ENCODE results near the gene CCDC51.
"Not testable (repeated sequence)": the region's sequence is repeated elsewhere in the genome, so short reads cannot be mapped to it uniquely, and the experiment has no call there.

Gene CCDC51

DNA sequence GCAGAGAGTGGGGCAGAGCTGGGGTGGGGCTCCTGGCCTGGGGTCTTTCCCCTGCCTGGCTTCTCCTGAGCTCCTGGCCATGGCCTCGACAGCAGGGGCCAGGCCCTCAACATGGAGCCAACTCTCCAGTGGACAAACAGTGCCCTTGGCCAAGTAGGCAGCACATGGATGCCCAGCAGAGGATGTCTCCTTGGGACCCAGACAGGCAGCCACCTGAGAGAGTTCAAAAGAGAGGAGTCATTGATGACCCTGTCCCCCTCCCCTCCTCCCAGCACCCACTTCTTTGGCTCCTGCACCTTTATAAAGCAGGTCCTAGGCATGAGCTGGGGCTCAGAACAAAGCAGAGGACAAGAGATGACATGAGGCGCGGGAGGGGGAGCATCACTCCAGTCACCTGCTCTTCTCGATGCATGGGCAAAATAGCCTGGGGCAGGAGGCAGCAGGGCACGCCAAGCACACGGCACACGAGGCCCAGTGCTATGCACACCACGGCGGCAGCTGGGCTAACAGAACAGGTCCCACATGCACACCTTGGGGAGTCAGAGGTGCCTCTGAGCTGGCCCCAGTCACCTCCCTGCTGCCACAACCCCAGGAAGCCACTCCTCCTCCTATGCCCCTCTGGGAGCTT is 36.6 kb upstream of the CCDC51 start:
- no peak for DNase-seq (ENCODE audit: low read depth)
- in situ Hi-C loops (cut with HindIII; ENCODE audit: low sequenced_read_pairs): no loop called here
- no peak overlapping the region for H3K4me3 ChIP-seq (ENCODE audit: low read depth, low read length)
- TF ChIP-seq CTCF (IDR thresholded peaks at IDR 0.05; ENCODE audit: low read depth, low read length, missing control alignments): no peak

- DNase-seq (ENCODE audit: low read depth): no peak
- in situ Hi-C loops (cut with HindIII; ENCODE audit: low sequenced_read_pairs): no loop called here
- no peak overlapping the region for H3K4me3 ChIP-seq (ENCODE audit: low read depth, low read length)
- TF ChIP-seq CTCF (IDR thresholded peaks at IDR 0.05; ENCODE audit: low read depth, low read length, missing control alignments): no peak
Observed at GRCh38 chr3:48475188-48475587, 35.3 kb upstream of the CCDC51 start.

DNA sequence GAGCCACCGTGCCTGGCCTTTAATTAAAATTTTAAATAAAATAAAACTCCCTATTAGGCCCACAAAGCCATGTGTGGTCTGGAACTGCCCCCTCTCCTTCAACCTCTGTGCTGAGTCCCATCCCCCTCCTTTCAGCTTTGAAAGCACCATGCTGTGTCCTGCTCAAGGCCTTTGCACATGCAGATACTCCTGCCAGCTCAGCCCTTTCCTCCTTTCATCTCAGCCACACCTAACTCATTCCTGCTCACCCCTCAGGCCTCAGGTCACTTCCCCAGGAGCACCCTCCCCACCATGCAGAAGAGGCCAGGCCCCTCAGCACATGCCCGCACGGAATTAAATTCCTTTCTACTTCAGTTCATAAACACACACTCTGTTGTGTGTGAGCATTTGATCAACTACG is 34.7 kb upstream of the CCDC51 start:
- TF ChIP-seq CTCF (IDR thresholded peaks at IDR 0.05; ENCODE audit: low read depth, low read length, missing control alignments): no peak
- in situ Hi-C loops (cut with HindIII; ENCODE audit: low sequenced_read_pairs): loop anchor here (5.0 kb wide), 1 partner anchor 33 kb away; no protein-coding TSS in a partner anchor
- no peak for DNase-seq (ENCODE audit: low read depth)
- no peak overlapping the region for H3K4me3 ChIP-seq (ENCODE audit: low read depth, low read length)

GRCh38 chr3:48474031-48474430 is 34.1 kb upstream of the CCDC51 start:
- not testable (repeated sequence) for H3K4me3 ChIP-seq (ENCODE audit: low read depth, low read length); DNase-seq (ENCODE audit: low read depth)
- in situ Hi-C loops (cut with HindIII; ENCODE audit: low sequenced_read_pairs): loop anchor here (5.0 kb wide), 1 partner anchor 33 kb away; no protein-coding TSS in a partner anchor

- DNase-seq (ENCODE audit: low read depth): no peak
- TF ChIP-seq CTCF (IDR thresholded peaks at IDR 0.05; ENCODE audit: low read depth, low read length, missing control alignments): no peak
- in situ Hi-C loops (cut with HindIII; ENCODE audit: low sequenced_read_pairs): loop anchor here (5.0 kb wide), 1 partner anchor 34 kb away; no protein-coding TSS in a partner anchor
- H3K4me3 ChIP-seq (ENCODE audit: low read depth, low read length): no peak overlapping the region
Observed at GRCh38 chr3:48473617-48473952, 33.7 kb upstream of the CCDC51 start.

DNA sequence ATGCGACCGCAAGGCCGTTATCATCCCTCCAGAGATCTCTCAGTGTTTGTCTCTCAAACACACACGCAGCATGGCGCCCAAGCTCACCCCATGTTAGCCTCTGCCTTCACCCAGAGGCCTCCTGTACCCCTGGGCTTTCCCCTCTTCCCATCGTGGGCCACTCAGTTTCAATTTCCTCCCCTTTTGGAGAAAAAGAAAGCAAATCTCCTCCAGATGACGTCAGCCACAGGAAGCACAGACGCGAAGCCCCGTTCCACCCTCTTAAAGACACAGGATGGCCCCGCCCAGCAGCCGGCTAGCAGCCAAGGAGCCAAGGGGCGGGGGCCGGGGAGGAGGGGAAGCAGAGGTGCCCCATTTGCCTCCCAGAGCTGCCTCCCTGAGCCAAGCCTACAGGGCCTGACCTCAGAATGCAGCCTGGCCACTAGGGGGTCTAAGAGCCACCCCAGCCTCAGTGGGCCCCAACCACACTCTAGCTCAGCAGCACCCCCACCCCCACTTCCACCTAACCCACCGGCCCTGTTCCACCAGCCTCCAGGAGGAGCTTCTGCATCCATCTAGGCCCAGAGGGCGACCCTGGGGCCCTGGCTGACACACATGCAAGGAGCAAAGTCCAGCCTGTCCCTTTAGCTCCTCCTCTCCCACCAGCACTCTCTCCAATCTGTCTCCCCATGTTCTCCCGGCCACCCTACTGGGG is 33.2 kb upstream of the CCDC51 start:
- DNase-seq (ENCODE audit: low read depth): peak; percentile 75
- in situ Hi-C loops (cut with HindIII; ENCODE audit: low sequenced_read_pairs): loop anchor here (5.0 kb wide), 1 partner anchor 34 kb away; no protein-coding TSS in a partner anchor
- H3K4me3 ChIP-seq (ENCODE audit: low read depth, low read length): peak overlapping the region; percentile 64
- TF ChIP-seq CTCF (IDR thresholded peaks at IDR 0.05; ENCODE audit: low read depth, low read length, missing control alignments): peak; percentile 17

DNA sequence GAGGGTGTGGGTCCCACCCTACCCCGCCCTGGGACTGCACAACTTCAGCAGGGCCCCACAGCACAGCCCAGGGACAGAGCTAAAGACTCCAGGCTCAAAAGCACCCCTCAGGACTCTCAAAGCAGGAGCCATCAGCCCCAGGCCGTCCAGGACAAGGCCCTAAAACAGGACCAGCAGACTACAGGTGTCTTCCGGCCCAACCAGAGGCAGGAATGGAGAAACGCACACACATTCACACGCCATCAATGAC is 32.7 kb upstream of the CCDC51 start:
- DNase-seq (ENCODE audit: low read depth): no peak
- H3K4me3 ChIP-seq (ENCODE audit: low read depth, low read length): peak overlapping the region; percentile 64
- in situ Hi-C loops (cut with HindIII; ENCODE audit: low sequenced_read_pairs): loop anchor here (5.0 kb wide), 1 partner anchor 35 kb away; no protein-coding TSS in a partner anchor
- no peak for TF ChIP-seq CTCF (IDR thresholded peaks at IDR 0.05; ENCODE audit: low read depth, low read length, missing control alignments)

All from astrocyte of the cerebellum (primary cell).